ENCODE results near the gene SDC3.

Gene SDC3

DNA sequence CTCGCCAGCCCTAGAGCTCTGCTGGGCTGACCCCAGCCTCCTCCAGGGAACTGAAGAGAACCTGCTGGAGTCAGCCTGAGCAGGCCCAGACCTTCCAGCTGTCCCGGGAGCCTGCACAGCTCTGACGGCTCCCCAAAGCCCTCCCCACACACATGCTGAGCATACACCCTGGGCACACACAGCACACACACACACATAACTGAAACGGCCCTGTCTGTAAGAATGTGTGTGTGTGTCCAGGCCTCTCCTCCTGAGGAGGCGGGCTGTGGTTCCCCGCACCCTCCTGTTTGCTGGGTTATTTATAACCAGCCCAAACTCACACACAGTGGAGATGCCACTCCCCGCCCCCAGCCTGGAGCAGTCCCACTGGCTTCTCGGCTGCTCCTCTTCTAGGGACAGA, 20.2 kb downstream of the SDC3 start:
- peak in 5 of 14 donors; percentile 16 to 40 (median 36) for DNase-seq

DNA sequence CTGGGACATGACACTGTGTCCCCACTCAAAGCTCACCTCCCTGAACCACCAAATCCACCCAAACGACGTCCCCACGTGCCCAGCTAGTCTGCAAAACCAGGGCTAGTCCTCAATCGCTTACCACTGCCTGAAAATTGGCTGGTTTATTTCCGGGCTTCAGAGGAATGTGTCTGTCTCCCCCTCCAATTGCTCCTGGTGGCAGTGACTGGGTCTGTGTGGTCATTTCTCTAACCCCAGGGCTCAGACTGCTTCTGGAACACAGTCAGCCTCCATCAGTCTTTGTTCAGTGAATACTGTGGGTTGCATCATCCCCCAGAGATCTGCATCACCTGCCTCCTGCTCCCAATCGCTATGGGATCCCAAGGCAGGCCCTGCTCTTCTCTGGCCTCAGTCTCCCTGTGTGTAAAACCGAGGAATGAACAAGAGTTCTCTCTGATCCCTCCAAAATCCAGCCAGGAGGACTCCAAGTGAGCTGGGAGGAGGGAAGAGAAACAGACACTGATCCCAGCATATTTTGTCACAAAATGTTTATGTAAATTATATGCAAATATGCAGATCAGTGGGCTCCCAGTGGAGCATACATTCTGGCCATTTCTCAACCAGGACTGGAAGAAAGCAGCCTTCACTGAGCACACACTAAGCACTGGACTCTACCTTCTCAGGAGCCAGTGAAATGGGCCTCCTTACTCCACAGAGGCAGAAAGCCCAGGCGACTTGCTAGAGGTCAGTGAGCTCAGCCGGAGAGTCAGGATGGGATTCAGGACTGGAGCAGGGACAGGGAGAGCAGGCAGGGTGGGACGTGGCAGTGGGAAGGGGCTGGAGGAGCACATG, 20.9 kb downstream of the SDC3 start:
- peak in 1 of 14 donors; percentile 27 for DNase-seq

DNA sequence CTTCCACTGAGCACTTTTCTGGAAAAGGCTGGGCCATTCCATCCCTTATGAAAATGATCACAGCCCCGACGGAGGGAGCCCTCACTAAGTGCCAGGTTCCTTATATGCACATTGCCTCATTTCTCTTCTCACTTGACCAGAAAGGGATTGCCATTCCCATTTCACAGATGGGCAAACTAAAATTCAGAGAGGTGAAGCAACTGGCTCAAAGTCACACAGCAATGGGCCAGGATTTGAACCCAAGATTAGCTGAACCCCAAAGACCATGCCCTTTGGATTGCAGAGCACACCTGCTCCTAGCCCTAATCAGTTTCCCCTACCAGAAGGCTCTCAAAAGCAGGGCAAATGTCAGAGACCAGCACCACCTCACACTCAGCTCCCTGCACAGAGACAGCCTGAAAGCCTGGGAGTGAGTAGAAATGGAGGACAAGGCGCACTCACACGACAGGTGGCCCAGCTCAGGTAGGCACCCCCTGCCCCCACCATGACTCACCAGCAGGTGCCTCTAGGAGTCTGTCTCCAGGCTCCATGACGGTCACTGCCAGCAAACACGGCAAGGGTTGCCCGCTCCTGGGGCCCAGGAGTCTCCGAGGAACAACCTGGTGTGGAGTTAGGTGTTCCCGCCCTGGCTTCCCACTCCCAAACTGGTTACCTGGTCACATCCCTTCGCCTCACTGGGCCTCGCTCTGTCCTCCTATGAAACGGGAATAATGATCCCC, 21.7 kb downstream of the SDC3 start:
- no peak for DNase-seq

DNA sequence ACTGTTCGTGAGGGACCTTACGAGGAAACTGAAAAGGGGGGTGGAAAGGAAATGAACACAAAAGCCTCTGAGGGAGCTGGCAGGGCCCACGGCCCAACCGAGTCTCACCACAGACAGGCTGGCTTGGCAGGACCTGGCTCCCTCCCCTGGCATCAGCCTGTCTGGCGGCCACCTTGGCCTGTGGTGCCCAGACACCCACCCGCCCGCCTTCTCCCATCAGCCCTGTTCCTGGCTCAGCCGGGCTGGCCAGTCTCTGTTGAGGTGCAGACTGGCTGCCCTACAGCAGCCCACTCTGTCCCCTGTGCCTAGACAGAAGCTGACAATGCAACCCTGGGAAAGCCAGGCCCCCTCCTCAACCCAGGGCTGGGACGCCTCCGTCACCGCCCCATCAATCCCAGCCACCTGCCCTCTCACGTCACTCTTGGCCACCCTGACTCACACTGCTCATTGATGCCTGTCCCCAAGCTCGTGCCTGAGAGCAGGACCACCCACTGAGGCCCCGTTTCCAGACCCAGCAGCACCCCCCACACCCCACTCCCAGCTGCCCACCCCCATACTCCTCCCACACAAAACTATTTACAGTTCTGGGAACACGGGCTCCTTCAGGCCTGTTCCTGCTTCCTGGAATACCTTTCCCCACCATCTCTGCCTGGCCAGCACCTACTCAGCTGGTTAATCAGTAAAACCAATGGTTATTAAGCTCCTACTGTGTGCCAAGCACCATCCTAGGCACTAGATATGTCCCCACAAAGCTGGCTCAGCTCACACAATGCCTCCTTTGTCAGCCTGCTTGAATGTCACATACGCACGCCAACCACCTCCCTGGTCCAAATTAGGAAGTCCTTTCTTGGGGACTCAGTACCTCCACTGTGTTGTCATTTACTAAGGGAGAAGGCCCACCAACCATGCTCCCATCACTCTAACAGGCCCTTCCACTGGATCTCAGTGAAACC, 22.7 kb downstream of the SDC3 start:
- peak in 9 of 14 donors; percentile 34 to 85 (median 69) for DNase-seq

GRCh38 chr1:30884723-30885122, 23.8 kb downstream of the SDC3 start:
- DNase-seq = no peak

- peak in 10 of 14 donors; percentile 28 to 83 (median 49) for DNase-seq
Measured at GRCh38 chr1:30883389-30884172, 25.0 kb downstream of the SDC3 start.

GRCh38 chr1:30882678-30883388, 25.7 kb downstream of the SDC3 start:
- peak in 6 of 14 donors; percentile 13 to 48 (median 23) for DNase-seq

DNA sequence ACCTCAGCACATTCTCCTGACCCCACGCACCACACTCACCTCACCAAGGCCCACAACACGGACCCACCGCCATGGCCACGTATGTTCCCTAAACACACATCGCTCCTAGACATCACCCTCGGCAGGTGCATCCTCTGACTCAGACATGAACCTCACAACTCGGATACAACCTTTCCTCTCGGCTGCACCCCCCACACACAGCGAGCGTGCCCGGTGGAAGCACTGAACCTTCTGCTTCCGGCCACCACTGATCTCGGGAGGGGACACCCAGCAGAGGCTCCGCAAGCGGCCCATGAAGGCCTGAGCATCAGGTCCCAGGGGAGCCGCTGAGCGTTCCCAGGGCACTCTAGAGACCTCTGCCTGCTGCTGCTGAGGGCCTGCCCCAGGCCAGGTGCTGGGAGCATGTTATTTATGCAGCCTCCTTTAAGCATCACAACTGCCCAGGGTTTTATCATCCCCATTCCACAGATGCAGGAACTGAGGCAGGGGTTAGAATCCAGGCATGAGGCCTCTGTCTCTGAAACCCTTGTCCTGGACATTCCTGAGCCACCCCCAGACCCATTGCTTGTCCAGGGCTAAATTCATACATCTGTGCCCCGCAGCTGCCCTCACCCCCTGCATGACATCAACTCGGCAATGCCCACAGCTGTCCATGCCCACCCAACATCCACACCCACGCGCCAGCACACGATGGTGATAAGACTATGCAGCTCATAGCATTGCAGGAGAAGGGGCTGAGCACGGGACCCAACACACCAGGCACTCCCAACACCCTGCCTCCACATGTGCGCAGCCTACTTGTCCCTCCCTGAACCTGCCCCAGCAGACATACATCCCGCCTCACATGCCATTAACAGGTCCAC, 27.0 kb downstream of the SDC3 start:
- DNase-seq = no peak

- no peak for DNase-seq
Measured at GRCh38 chr1:30880678-30881318, 27.8 kb downstream of the SDC3 start.

- no peak for DNase-seq
Measured at GRCh38 chr1:30879940-30880677, 28.4 kb downstream of the SDC3 start.

- peak in 4 of 14 donors; percentile 13 to 48 (median 35) for DNase-seq
Measured at GRCh38 chr1:30879126-30879786, 29.3 kb downstream of the SDC3 start.

DNA sequence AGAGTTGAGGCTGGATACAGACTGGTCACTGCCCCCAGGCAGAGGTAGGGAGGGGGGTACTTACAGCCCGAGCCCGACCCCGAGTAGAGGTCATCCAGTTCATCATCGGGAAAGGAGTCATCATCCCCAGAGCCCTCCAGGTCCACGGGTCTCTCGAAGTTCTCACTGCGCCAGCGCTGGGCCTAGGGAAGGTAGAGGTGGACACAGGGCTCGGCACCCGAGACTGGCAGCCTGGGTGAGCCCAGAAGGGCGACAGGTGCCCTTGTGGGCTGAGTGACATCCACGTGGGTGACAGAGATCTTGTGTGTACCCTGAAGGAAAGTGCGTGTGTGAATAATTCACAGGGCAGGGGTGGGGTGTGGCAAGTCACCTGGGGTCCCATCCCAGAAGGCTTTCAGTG, 30.0 kb downstream of the SDC3 start:
- no peak for DNase-seq

- no peak for DNase-seq
Measured at GRCh38 chr1:30878016-30878415, 30.5 kb downstream of the SDC3 start.

DNA sequence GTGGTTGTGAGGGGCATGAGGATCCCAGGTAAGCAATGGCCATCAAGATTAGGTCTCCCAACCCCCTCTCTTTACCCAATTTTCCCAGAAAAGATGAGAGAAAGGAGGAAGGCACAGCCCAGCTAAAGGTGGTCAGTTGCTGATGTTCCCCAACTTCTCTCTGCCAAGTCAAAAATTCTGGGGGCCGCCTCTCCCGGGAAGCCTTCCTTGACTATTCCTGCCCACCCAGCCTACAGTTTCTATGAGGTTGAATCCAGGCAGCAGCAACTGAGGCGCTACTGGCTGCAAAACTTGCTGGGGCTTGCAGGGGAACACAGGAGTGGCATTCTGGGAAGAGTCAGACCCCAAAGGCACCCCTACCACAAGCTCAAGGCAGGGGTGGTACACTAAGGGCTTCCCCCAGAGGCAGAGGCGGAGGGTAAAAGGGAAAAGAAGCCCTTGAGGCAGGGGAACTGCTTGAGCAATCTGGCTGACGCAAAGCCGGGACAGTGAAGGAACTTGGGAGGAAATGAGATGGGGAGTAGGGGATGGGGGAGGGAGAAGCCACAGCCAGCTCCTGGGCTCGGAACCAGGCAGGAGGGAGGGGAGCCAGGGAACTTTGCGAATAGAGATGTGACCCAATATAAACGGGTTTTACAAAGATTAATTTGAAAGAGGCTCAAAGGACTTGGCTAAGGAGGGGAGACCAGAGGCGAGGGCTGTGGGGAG, 31.2 kb downstream of the SDC3 start:
- DNase-seq = peak in 11 of 14 donors; percentile 15 to 79 (median 40)

GRCh38 chr1:30876451-30877204, 31.9 kb downstream of the SDC3 start:
- no peak for DNase-seq

GRCh38 chr1:30875916-30876315, 32.6 kb downstream of the SDC3 start:
- DNase-seq = no peak

DNA sequence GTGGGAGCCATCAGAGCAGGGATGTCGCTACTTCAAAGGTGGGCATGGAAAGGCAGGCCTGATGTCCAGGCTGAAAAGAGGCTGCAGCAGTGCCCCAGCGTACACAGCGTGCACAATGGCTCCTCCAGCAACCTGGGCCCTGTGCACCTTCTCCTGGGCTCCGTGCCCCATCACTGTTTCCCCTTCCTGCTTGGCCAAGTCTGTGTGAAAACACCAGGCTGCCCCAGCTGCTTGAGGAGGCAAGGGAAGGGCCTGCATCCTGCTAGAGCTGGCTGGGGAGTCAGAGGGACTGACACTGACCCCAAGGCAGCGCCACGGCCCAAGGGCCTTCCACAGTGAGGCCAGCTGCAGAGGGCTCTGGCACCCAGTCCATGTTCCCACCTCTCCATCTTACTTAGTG, 33.4 kb downstream of the SDC3 start:
- no peak for DNase-seq

Measured in C1 segment of cervical spinal cord (tissue), 14 donors.